H9 (cell line): ENCODE data around the gene DNHD1. TPM values are rescaled to one million over a fixed set of nuclear protein-coding genes. Genes with fewer than 3 reads are reported as not detected.
A peak's percentile ranks its signal among the peaks of the same experiment; 100 is the strongest.

ENCODE experiments used
- DNase-seq: peaks from one replicate; pipeline ENCODE4 v3.0.0-alpha.2; 2017
- H2AFZ ChIP-seq: one replicate; pipeline ENCODE4 v1.6.1; 2013; ENCODE audit warnings: mild to moderate bottlenecking, low read length, control low read depth, moderate library complexity
- H2AK5ac ChIP-seq: 2 replicates; pipeline ENCODE4 v1.6.1; 2013; ENCODE audit warnings: low read length, control low read depth, mixed read lengths; ENCODE audit not compliant: insufficient read length
- H2BK120ac ChIP-seq: one replicate; pipeline ENCODE4 v1.6.1; 2013; ENCODE audit warnings: low read depth, mild to moderate bottlenecking, low read length, control low read depth, inconsistent platforms; ENCODE audit not compliant: poor library complexity, severe bottlenecking
- H2BK12ac ChIP-seq: 2 replicates; pipeline ENCODE4 v1.6.1; 2013; ENCODE audit warnings: low read length, control low read depth, mixed read lengths, low read depth; ENCODE audit not compliant: insufficient read length
- H2BK15ac ChIP-seq: 2 replicates; pipeline ENCODE4 v1.6.1; 2013; ENCODE audit warnings: low read depth, low read length, control low read depth
- H2BK20ac ChIP-seq: one replicate; pipeline ENCODE4 v1.6.1; 2013; ENCODE audit warnings: low read depth, mild to moderate bottlenecking, low read length, control low read depth, inconsistent platforms; ENCODE audit not compliant: poor library complexity, severe bottlenecking
- H2BK5ac ChIP-seq: 2 replicates; pipeline ENCODE4 v1.6.1; 2013; ENCODE audit warnings: low read length, control low read depth, mixed read lengths; ENCODE audit not compliant: insufficient read length
- H3K14ac ChIP-seq: 2 replicates; pipeline ENCODE4 v1.6.1; 2013; ENCODE audit warnings: low read length, control low read depth; ENCODE audit not compliant: insufficient read depth
- H3K18ac ChIP-seq: 2 replicates; pipeline ENCODE4 v1.6.1; 2013; ENCODE audit warnings: low read depth, mild to moderate bottlenecking, mixed read lengths, low read length, control low read depth; ENCODE audit not compliant: insufficient read length
- H3K23ac ChIP-seq: 2 replicates; pipeline ENCODE4 v1.6.1; 2013; ENCODE audit warnings: low read length, control low read depth, mixed read lengths, low read depth; ENCODE audit not compliant: insufficient read length
- H3K23me2 ChIP-seq: 2 replicates; pipeline ENCODE4 v1.6.1; 2013; ENCODE audit warnings: low read depth, mild to moderate bottlenecking, mixed read lengths, low read length, control low read depth; ENCODE audit not compliant: insufficient read length, poor library complexity, severe bottlenecking
- H3K27ac ChIP-seq: 2 replicates; pipeline ENCODE4 v1.5.1; 2013; ENCODE audit warnings: low read length, control low read depth, mixed read lengths, low read depth; ENCODE audit not compliant: insufficient read length
- H3K27me3 ChIP-seq: 2 replicates; pipeline ENCODE4 v1.6.1; 2013; ENCODE audit warnings: low read length, control low read depth, inconsistent platforms; ENCODE audit not compliant: insufficient read depth
- H3K4ac ChIP-seq: 2 replicates; pipeline ENCODE4 v1.6.1; 2013; ENCODE audit warnings: low read depth, mild to moderate bottlenecking, control low read depth, inconsistent platforms, low read length, moderate library complexity
- H3K4me1 ChIP-seq: 2 replicates; pipeline ENCODE4 v1.6.1; 2013; ENCODE audit warnings: low read length, control low read depth, inconsistent platforms; ENCODE audit not compliant: insufficient read depth
- H3K4me2 ChIP-seq: 2 replicates; pipeline ENCODE4 v1.6.1; 2013; ENCODE audit warnings: low read length, control low read depth, mixed read lengths; ENCODE audit not compliant: insufficient read length, insufficient read depth
- H3K56ac ChIP-seq: 2 replicates; pipeline ENCODE4 v1.6.1; 2013; ENCODE audit warnings: low read depth, mild to moderate bottlenecking, mixed read lengths, low read length, control low read depth; ENCODE audit not compliant: insufficient read length
- H3K79me1 ChIP-seq: 2 replicates; pipeline ENCODE4 v1.6.1; 2013; ENCODE audit warnings: low read depth, mild to moderate bottlenecking, moderate library complexity, low read length, control low read depth, inconsistent platforms; ENCODE audit not compliant: insufficient read depth, poor library complexity, severe bottlenecking
- H3K79me2 ChIP-seq: 2 replicates; pipeline ENCODE4 v1.6.1; 2013; ENCODE audit warnings: low read length, control low read depth, inconsistent platforms; ENCODE audit not compliant: insufficient read depth
- H3K9ac ChIP-seq: 2 replicates; pipeline ENCODE4 v1.6.1; 2013; ENCODE audit warnings: low read length, control low read depth, mixed read lengths; ENCODE audit not compliant: insufficient read length; ENCODE audit errors: extremely low read depth
- H3K9me3 ChIP-seq: one replicate; pipeline ENCODE4 v1.6.1; 2013; ENCODE audit warnings: low read depth, low read length, inconsistent platforms; ENCODE audit not compliant: control insufficient read depth
- H3T11ph ChIP-seq: one replicate; pipeline ENCODE4 v1.6.1; 2013; ENCODE audit warnings: mild to moderate bottlenecking, low read length, control low read depth, inconsistent platforms
- H4K20me1 ChIP-seq: one replicate; pipeline ENCODE4 v1.6.1; 2013; ENCODE audit not compliant: control insufficient read depth, insufficient read length, insufficient read depth
- H4K5ac ChIP-seq: 2 replicates; pipeline ENCODE4 v1.6.1; 2013; ENCODE audit warnings: low read depth, mild to moderate bottlenecking, mixed read lengths, low read length, control low read depth; ENCODE audit not compliant: insufficient read length
- H4K8ac ChIP-seq: replicated peaks from 2 replicates; pipeline ENCODE4 v1.6.1; 2013; ENCODE audit warnings: low read length, control low read depth, mixed read lengths, low read depth; ENCODE audit not compliant: insufficient read length
- H4K91ac ChIP-seq: 2 replicates; pipeline ENCODE4 v1.6.1; 2013; ENCODE audit warnings: low read depth, mild to moderate bottlenecking, moderate library complexity, mixed read lengths, low read length, control low read depth; ENCODE audit not compliant: insufficient read length
- H3K27ac Mint-ChIP-seq, 3 experiments: 2 replicates in 2 of 3; 3 replicates in 1 of 3; pipeline ENCODE4 v1.8.0; 2020 to 2021; ENCODE audit warnings: mixed read lengths in 3 of 3, mild to moderate bottlenecking in 1 of 3, moderate library complexity in 1 of 3
- H3K27me3 Mint-ChIP-seq: 2 replicates; pipeline ENCODE4 v1.8.0; 2021; ENCODE audit warnings: low read depth, mild to moderate bottlenecking, moderate library complexity, mixed read lengths
- H3K36me3 Mint-ChIP-seq, 3 experiments: 2 replicates in 2 of 3; 3 replicates in 1 of 3; pipeline ENCODE4 v1.8.0; 2020 to 2021; ENCODE audit warnings: low read depth in 3 of 3, mixed read lengths in 3 of 3; ENCODE audit not compliant: insufficient read depth in 1 of 3
- H3K4me1 Mint-ChIP-seq, 2 experiments: 2 replicates each; pipeline ENCODE4 v1.8.0; 2020; ENCODE audit warnings: mixed read lengths in 2 of 2
- H3K4me3 Mint-ChIP-seq, 2 experiments: 2 replicates in 1 of 2; 3 replicates in 1 of 2; pipeline ENCODE4 v1.8.0; 2020 to 2021; ENCODE audit warnings: mild to moderate bottlenecking in 2 of 2, mixed read lengths in 2 of 2, moderate library complexity in 1 of 2
- H3K9me3 Mint-ChIP-seq, 2 experiments: 2 replicates in 1 of 2; 3 replicates in 1 of 2; pipeline ENCODE4 v1.8.0; 2020; ENCODE audit warnings: mild to moderate bottlenecking in 2 of 2, mixed read lengths in 2 of 2, moderate library complexity in 1 of 2
- WGBS: extraction: QIAGEN DNeasy Blood & Tissue Kit; methylation state at CpG from one replicate; pipeline ENCODE4 v1.1.7; 2013; ENCODE audit warnings: missing lambda C conversion rate, low lambda C conversion rate, mixed read lengths; ENCODE audit not compliant: insufficient read length; ENCODE audit errors: extremely low coverage; 5-methylcytosine and 5-hydroxymethylcytosine counted together
- total RNA-seq: library from RNA; stranded (reverse); gene quantifications from 2 replicates; pipeline ENCODE4 v1.2.1, GENCODE V29; 2021
- TF ChIP-seq, protein P1 (sequence below): fragments of 200-600 bp; sonication (generic); conservative IDR thresholded peaks from 3 replicates; pipeline ENCODE4 v1.8.0; 2021; ENCODE audit warnings: antibody characterized with exemption, mild to moderate bottlenecking

DNHD1 gene
- total RNA-seq, 1 experiment from 2014 or later, result 3.5 TPM

DNA sequence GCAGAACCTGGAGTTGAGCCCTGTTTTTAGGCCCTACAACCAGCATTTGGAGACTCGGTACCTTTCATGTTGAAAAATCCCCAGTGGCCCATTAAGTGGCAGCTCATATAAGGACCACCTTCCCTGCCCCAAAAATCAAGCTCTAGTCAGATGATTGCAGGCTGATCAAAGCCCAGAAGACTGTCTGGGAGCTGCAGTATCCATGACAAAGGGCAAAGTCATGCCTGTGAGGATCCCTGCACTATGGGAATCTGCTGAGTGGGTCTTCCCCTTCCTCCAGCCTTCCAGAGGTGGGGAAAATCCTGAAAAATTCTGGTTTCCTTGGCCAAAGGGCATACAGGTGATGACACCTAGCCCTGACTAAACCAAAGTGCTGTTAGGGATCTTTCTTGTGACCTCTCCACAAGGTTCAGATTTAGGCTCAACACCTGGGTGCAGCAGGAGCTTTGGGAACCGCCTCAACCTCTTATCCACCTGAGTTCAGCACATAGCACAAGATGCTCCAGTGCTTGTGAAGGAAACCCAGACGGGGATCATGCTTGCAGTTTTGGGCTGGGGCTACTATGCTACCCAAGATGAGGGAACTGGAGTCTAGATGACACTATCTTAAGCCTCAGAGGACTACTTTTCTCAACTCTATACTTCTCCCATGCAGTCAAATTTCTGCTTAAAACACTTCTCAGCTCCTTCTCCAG is 22.1 kb upstream of the DNHD1 start:
- no peaks in the 10 kb centered on the region for H3K9me3 ChIP-seq
- no peak overlapping the region for H3K14ac ChIP-seq
- H3K4me3 Mint-ChIP-seq, result peak overlapping the region; percentile 69 to 81
- H3K23me2 ChIP-seq, result peaks cover 14% of the 10 kb centered on the region
- no peak overlapping the region for H2AK5ac ChIP-seq
- peak overlapping the region in 2 of 3 experiments; percentile 36 to 93; a peak in 4 of 7 replicates for H3K27ac Mint-ChIP-seq
- H3T11ph ChIP-seq, result no peak overlapping the region
- WGBS, result no CpG with 5 or more reads among the region's 3 CpGs
- H3K27me3 Mint-ChIP-seq, result no peaks in the 10 kb centered on the region; the same call in 1 of the 2 replicates
- no peak overlapping the region for H2BK20ac ChIP-seq
- H4K5ac ChIP-seq, result no peak overlapping the region
- H3K36me3 Mint-ChIP-seq, result peaks cover 29 to 35% (median 32%) of the 10 kb centered on the region in 3 experiments
- H3K27ac ChIP-seq, result no peak overlapping the region
- no peak for DNase-seq
- H3K79me1 ChIP-seq, result no peaks in the 10 kb centered on the region
- 0 out of 2 replicates have a peak, but pooled peaks cover 3% of the 10 kb centered on the region for H3K79me2 ChIP-seq
- no peak overlapping the region for H2BK5ac ChIP-seq
- no peak overlapping the region for H2AFZ ChIP-seq
- H3K56ac ChIP-seq, result no peak overlapping the region
- no peak overlapping the region for H2BK12ac ChIP-seq
- no peak overlapping the region for H3K18ac ChIP-seq
- no peaks in the 10 kb centered on the region for H4K20me1 ChIP-seq
- no peak overlapping the region for H3K4ac ChIP-seq
- no peaks in the 10 kb centered on the region for H3K9me3 Mint-ChIP-seq
- no peak overlapping the region for H3K9ac ChIP-seq
- no peak overlapping the region for H3K23ac ChIP-seq
- TF ChIP-seq, protein P1, sequence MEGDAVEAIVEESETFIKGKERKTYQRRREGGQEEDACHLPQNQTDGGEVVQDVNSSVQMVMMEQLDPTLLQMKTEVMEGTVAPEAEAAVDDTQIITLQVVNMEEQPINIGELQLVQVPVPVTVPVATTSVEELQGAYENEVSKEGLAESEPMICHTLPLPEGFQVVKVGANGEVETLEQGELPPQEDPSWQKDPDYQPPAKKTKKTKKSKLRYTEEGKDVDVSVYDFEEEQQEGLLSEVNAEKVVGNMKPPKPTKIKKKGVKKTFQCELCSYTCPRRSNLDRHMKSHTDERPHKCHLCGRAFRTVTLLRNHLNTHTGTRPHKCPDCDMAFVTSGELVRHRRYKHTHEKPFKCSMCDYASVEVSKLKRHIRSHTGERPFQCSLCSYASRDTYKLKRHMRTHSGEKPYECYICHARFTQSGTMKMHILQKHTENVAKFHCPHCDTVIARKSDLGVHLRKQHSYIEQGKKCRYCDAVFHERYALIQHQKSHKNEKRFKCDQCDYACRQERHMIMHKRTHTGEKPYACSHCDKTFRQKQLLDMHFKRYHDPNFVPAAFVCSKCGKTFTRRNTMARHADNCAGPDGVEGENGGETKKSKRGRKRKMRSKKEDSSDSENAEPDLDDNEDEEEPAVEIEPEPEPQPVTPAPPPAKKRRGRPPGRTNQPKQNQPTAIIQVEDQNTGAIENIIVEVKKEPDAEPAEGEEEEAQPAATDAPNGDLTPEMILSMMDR, result no peak
- peak overlapping the region; percentile 85 for H3K4me2 ChIP-seq
- H2BK120ac ChIP-seq, result no peak overlapping the region
- H4K8ac ChIP-seq, result no peak overlapping the region
- H3K4me1 ChIP-seq, result peaks cover 8% of the 10 kb centered on the region; the same call in 1 of the 2 replicates
- no peak overlapping the region for H2BK15ac ChIP-seq
- H4K91ac ChIP-seq, result no peak overlapping the region
- no peaks in the 10 kb centered on the region; the same call in 1 of the 2 replicates for H3K27me3 ChIP-seq
- H3K4me1 Mint-ChIP-seq, result peaks cover 27 to 30% of the 10 kb centered on the region in 2 experiments
